HepG2 (cell line): ENCODE data around the gene STK36. TPM values are rescaled to one million over a fixed set of nuclear protein-coding genes. Genes with fewer than 3 reads are reported as not detected.

Experiments used
- HES4 ChIP-seq: sonication (generic); formaldehyde crosslinking; IDR thresholded peaks from 2 replicates; pipeline ENCODE4 v1.9.0; 2021; ENCODE audit warnings: mild to moderate bottlenecking, missing genetic modification reagents, borderline replicate concordance
- ISL2 ChIP-seq: sonication (generic); formaldehyde crosslinking; IDR thresholded peaks from 2 replicates; pipeline ENCODE4 v1.5.0; 2020; ENCODE audit warnings: missing genetic modification reagents
- MEF2D ChIP-seq: sonication (generic); formaldehyde crosslinking; IDR thresholded peaks from 2 replicates; pipeline ENCODE4 v1.5.1; 2020; ENCODE audit warnings: mild to moderate bottlenecking, missing genetic modification reagents
- MZF1 ChIP-seq: sonication (generic); formaldehyde crosslinking; IDR thresholded peaks from 2 replicates; pipeline ENCODE4 v1.8.1; 2023; ENCODE audit warnings: mild to moderate bottlenecking, missing genetic modification reagents, borderline replicate concordance
- NFRKB ChIP-seq: fragments of 450-650 bp; IDR thresholded peaks from 2 replicates; pipeline ENCODE4 v1.6.1; 2017
- PHF5A ChIP-seq: IDR thresholded peaks from one replicate; pipeline ENCODE4 v1.6.1; 2018; ENCODE audit warnings: low read depth, missing genetic modification reagents; ENCODE audit not compliant: unreplicated experiment
- SOX13 ChIP-seq, 3 experiments: fragments of 450-650 bp in 1 of 3; sonication (generic) in 1 of 3; formaldehyde crosslinking in 1 of 3; IDR thresholded peaks in 2 of 3; conservative IDR thresholded peaks in 1 of 3; 2 replicates each; pipeline versions ENCODE4 v1.5.0 to v1.6.1; 2016 to 2020; ENCODE audit warnings: antibody characterized with exemption in 1 of 3, mild to moderate bottlenecking in 1 of 3, missing compliant biosample characterization in 1 of 3, missing genetic modification reagents in 1 of 3, moderate library complexity in 1 of 3
- TMF1 ChIP-seq: sonication (generic); formaldehyde crosslinking; IDR thresholded peaks from 2 replicates; pipeline ENCODE4 v1.8.1; 2022; ENCODE audit warnings: low read depth, missing genetic modification reagents
- ZFP36 ChIP-seq: fragments of 150-350 bp; IDR thresholded peaks from 2 replicates; pipeline ENCODE4 v1.6.1; 2018; ENCODE audit warnings: borderline replicate concordance, low read length, low read depth; ENCODE audit not compliant: partially characterized antibody
- ZNF232 ChIP-seq: sonication (generic); formaldehyde crosslinking; IDR thresholded peaks from 2 replicates; pipeline ENCODE4 v1.4.0; 2020; ENCODE audit warnings: missing genetic modification reagents, borderline replicate concordance
- ZNF501 ChIP-seq: sonication (generic); formaldehyde crosslinking; IDR thresholded peaks from 2 replicates; pipeline ENCODE4 v1.5.1; 2020; ENCODE audit warnings: mild to moderate bottlenecking, moderate library complexity, missing genetic modification reagents
- ZNF614 ChIP-seq: IDR thresholded peaks from 2 replicates; pipeline ENCODE4 v1.6.1; 2018; ENCODE audit warnings: missing biosample characterization, missing genetic modification reagents, inconsistent platforms, borderline replicate concordance
- ZSCAN12 ChIP-seq: sonication (generic); formaldehyde crosslinking; IDR thresholded peaks from 2 replicates; pipeline ENCODE4 v1.9.0; 2021; ENCODE audit warnings: mild to moderate bottlenecking, missing genetic modification reagents
- polyA plus RNA-seq, 8 experiments: library from polyadenylated mRNA; depleted of rRNA in 3 of 8; stranded (reverse) in 7 of 8; unstranded in 1 of 8; fragments of >200 nt; fragmentation: Illumina TruSeq in 4 of 8; extraction: Trizol in 4 of 8; gene quantifications; 2 replicates each; pipeline versions ENCODE4 v1.2.1 to v1.2.3, GENCODE V29; 2011 to 2016; ENCODE audit warnings: low read depth in 4 of 8, missing spikeins in 1 of 8, mixed read lengths in 1 of 8; ENCODE audit not compliant: insufficient read depth in 1 of 8
- total RNA-seq, 5 experiments: library from RNA; depleted of rRNA; stranded (reverse); fragments of >200 nt; fragmentation: Illumina TruSeq; extraction: Trizol; gene quantifications; 2 replicates each; pipeline ENCODE4 v1.2.3, GENCODE V29; 2016; ENCODE audit warnings: low read depth in 1 of 5
- TF ChIP-seq, protein P1 (sequence below): IDR thresholded peaks from 2 replicates; pipeline ENCODE4 v1.6.1; 2016; ENCODE audit warnings: mild to moderate bottlenecking
- TF ChIP-seq, protein P2 (sequence below): sonication (generic); formaldehyde crosslinking; IDR thresholded peaks from 2 replicates; pipeline ENCODE4 v1.4.0; 2020; ENCODE audit warnings: missing genetic modification reagents; ENCODE audit errors: not compliant biosample characterization
- TF ChIP-seq, protein P3 (sequence below): sonication (generic); formaldehyde crosslinking; IDR thresholded peaks from 2 replicates; pipeline ENCODE4 v1.4.0; 2020; ENCODE audit warnings: missing genetic modification reagents, borderline replicate concordance
- TF ChIP-seq, protein P4 (sequence below): fragments of 450-650 bp; IDR thresholded peaks from 2 replicates; pipeline ENCODE4 v1.6.1; 2016
- TF ChIP-seq, protein P5 (sequence below): sonication (generic); formaldehyde crosslinking; IDR thresholded peaks from 2 replicates; pipeline ENCODE4 v1.4.0; 2020; ENCODE audit warnings: mild to moderate bottlenecking, missing genetic modification reagents
- TF ChIP-seq, protein P6 (sequence below): sonication (generic); formaldehyde crosslinking; IDR thresholded peaks from 2 replicates; pipeline ENCODE4 v1.5.1; 2020; ENCODE audit warnings: missing genetic modification reagents, mild to moderate bottlenecking, borderline replicate concordance

STK36 gene
- total and polyA plus RNA-seq, 2 of the 13 experiments (the other 11 are each of a cell fraction or from before 2014, with no cell fraction given): 45.9 to 83.5 TPM

DNA sequence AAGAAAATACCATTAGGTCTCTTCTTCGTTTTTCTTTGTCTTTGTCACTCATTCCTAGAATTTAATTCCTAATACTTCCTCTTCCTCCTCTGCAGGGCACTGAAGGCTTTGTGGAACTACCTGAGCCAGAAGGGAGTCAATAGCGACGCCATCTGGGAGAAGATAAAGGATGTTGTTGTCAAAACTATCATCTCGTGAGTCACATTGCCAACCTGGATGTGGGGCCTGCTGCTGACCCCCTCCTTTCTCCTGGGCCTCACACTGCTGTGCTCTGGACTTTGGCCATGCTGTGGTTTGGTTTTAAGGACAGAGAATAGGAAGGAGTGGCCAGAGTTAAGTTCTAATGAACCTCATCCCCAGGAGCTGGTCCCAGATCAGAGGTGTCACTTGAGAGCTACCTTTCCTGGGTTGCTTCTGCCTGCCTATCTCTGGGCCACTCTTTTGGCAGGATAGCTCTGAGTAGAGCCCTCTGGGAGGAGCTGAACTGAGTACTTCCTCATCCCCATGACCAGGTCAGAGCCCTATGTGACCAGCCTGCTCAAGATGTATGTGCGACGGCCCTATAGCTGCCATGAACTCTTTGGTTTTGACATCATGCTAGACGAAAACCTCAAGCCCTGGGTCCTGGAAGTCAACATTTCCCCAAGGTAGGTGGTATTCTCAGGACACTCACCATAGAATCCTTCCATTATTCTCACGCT lies 77.0 kb downstream of the STK36 start (continued):
- TF ChIP-seq, protein P1, sequence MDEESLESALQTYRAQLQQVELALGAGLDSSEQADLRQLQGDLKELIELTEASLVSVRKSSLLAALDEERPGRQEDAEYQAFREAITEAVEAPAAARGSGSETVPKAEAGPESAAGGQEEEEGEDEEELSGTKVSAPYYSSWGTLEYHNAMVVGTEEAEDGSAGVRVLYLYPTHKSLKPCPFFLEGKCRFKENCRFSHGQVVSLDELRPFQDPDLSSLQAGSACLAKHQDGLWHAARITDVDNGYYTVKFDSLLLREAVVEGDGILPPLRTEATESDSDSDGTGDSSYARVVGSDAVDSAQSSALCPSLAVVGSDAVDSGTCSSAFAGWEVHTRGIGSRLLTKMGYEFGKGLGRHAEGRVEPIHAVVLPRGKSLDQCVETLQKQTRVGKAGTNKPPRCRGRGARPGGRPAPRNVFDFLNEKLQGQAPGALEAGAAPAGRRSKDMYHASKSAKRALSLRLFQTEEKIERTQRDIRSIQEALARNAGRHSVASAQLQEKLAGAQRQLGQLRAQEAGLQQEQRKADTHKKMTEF (CRISPR knock-in tag): peak; percentile 67
- TF ChIP-seq SOX13 (IDR thresholded peaks at IDR 0.05) (0 out of 2 replicates have a peak, but pooled peaks have one; percentile 62), SOX13 (CRISPR knock-in tag; conservative IDR thresholded peaks at IDR 0.05 in 1 of 2, IDR thresholded peaks at IDR 0.05 in 1 of 2) (peak in 1 of 2 experiments; percentile 90; a peak in 2 of 4 replicates), ZSCAN12 (CRISPR knock-in tag) (no peak), ZNF232 (CRISPR knock-in tag) (0 out of 2 replicates have a peak, but pooled peaks have one; percentile 55), MZF1 (no peak), MEF2D (CRISPR knock-in tag) (no peak), ZNF614 (CRISPR knock-in tag) (peak; percentile 89; the same call in 1 of the 2 replicates), HES4 (CRISPR knock-in tag) (no peak), ZNF501 (CRISPR knock-in tag) (peak; percentile 87), TMF1 (CRISPR knock-in tag) (no peak), ZFP36 (no peak), NFRKB (no peak), PHF5A (peak; percentile 39), ISL2 (CRISPR knock-in tag) (peak; percentile 56)
- TF ChIP-seq, protein P2, sequence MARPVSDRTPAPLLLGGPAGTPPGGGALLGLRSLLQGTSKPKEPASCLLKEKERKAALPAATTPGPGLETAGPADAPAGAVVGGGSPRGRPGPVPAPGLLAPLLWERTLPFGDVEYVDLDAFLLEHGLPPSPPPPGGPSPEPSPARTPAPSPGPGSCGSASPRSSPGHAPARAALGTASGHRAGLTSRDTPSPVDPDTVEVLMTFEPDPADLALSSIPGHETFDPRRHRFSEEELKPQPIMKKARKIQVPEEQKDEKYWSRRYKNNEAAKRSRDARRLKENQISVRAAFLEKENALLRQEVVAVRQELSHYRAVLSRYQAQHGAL: no peak
- TF ChIP-seq, protein P3, sequence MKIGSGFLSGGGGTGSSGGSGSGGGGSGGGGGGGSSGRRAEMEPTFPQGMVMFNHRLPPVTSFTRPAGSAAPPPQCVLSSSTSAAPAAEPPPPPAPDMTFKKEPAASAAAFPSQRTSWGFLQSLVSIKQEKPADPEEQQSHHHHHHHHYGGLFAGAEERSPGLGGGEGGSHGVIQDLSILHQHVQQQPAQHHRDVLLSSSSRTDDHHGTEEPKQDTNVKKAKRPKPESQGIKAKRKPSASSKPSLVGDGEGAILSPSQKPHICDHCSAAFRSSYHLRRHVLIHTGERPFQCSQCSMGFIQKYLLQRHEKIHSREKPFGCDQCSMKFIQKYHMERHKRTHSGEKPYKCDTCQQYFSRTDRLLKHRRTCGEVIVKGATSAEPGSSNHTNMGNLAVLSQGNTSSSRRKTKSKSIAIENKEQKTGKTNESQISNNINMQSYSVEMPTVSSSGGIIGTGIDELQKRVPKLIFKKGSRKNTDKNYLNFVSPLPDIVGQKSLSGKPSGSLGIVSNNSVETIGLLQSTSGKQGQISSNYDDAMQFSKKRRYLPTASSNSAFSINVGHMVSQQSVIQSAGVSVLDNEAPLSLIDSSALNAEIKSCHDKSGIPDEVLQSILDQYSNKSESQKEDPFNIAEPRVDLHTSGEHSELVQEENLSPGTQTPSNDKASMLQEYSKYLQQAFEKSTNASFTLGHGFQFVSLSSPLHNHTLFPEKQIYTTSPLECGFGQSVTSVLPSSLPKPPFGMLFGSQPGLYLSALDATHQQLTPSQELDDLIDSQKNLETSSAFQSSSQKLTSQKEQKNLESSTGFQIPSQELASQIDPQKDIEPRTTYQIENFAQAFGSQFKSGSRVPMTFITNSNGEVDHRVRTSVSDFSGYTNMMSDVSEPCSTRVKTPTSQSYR (CRISPR knock-in tag): peak; percentile 68; the same call in 1 of the 2 replicates
- TF ChIP-seq, protein P4, sequence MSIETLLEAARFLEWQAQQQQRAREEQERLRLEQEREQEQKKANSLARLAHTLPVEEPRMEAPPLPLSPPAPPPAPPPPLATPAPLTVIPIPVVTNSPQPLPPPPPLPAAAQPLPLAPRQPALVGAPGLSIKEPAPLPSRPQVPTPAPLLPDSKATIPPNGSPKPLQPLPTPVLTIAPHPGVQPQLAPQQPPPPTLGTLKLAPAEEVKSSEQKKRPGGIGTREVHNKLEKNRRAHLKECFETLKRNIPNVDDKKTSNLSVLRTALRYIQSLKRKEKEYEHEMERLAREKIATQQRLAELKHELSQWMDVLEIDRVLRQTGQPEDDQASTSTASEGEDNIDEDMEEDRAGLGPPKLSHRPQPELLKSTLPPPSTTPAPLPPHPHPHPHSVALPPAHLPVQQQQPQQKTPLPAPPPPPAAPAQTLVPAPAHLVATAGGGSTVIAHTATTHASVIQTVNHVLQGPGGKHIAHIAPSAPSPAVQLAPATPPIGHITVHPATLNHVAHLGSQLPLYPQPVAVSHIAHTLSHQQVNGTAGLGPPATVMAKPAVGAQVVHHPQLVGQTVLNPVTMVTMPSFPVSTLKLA: 0 out of 2 replicates have a peak, but pooled peaks have one; percentile 43
- TF ChIP-seq, protein P5, sequence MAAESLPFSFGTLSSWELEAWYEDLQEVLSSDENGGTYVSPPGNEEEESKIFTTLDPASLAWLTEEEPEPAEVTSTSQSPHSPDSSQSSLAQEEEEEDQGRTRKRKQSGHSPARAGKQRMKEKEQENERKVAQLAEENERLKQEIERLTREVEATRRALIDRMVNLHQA (CRISPR knock-in tag): no peak
- TF ChIP-seq, protein P6, sequence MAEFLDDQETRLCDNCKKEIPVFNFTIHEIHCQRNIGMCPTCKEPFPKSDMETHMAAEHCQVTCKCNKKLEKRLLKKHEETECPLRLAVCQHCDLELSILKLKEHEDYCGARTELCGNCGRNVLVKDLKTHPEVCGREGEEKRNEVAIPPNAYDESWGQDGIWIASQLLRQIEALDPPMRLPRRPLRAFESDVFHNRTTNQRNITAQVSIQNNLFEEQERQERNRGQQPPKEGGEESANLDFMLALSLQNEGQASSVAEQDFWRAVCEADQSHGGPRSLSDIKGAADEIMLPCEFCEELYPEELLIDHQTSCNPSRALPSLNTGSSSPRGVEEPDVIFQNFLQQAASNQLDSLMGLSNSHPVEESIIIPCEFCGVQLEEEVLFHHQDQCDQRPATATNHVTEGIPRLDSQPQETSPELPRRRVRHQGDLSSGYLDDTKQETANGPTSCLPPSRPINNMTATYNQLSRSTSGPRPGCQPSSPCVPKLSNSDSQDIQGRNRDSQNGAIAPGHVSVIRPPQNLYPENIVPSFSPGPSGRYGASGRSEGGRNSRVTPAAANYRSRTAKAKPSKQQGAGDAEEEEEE (CRISPR knock-in tag): no peak
